GM21515 (cell line): ENCODE data around the gene THAP6.

ENCODE experiments used
- ATAC-seq: cut with Tn5 transposase; IDR thresholded peaks from one replicate; pipeline ENCODE4 v1.9.1; 2021; ENCODE audit not compliant: unreplicated experiment

THAP6 gene

DNA sequence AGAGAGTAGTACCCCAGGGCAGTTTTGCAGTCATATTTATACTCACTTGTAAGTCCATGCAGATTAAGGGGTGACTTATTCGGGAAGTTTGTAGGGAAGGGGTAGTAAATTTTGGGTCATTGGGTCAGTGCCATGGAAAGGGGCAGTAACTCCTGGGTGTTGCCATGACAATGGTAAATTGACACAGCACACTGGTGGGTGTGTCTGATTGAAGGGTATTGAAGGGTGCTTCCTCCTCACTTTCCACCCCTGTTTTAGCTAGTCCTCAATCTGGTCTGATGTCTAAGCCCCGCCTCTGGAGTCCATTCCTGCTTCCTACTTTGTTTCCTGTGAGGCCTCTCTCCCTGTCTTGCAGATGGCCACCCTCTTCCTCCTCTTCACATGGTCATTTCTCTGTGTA lies 53.5 kb downstream of the THAP6 start:
- ATAC-seq = no peak
